ENCODE results near the gene ZFYVE27. TPM values are rescaled to one million over a fixed set of nuclear protein-coding genes. Genes with fewer than 3 reads are reported as not detected.

The ZFYVE27 gene
- total RNA-seq, 4 donors from 2014 or later, result 17.9 to 27.1 (median 20.7) TPM

DNA sequence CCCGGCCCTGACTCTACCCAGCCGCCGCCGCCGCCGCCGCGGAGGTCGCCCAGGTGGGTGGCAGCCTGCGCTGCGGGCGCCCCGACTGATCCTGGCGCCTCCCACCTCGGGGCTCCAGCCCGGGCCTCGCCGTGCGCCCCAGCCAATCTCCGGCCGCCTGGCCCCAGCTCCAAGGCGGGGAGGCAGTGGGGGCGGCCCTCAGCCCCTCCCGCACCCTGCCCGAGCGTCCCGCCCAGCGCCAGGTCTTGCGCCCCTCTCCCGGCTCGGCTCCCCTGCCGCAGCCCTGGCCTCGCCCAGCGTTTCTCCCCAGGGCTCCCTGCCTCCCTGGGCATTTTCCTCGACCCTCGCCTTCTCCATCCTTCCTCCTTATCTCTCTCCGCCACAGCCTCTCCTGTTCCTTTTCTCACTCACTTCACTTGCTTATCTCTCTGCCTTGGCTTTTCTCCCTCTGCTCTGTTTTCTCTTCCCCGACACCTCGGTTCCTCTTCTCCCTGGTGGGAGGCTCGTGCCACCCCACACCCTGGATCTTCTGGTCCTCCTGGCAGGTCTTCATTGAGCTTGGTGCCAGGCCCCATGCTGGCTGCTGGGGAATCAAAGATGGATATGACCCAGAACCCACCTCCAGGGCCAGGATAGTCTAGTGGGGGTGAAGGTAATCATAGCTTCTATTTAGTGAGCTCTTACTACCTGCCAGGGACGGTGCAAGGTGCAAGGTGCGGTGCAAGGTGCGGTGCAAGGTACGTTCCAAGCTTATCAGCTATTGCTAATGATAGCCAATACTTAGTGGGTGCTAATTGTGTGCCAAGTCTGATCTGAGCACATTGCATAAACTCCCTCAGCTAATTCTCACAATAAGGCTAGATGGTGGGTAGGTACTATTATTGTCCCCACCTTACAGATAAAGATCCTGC is 35.2 kb downstream of the ZFYVE27 start, which contains the start of gene SFRP5:
SFRP5 (minus strand) TSS at position 87 of the 911 bp plus-strand sequence. CDS start 166 bp downstream, outside the sequence.
- no peak for ATAC-seq (ENCODE audit: low FRiP score)
- TF ChIP-seq, protein P1, sequence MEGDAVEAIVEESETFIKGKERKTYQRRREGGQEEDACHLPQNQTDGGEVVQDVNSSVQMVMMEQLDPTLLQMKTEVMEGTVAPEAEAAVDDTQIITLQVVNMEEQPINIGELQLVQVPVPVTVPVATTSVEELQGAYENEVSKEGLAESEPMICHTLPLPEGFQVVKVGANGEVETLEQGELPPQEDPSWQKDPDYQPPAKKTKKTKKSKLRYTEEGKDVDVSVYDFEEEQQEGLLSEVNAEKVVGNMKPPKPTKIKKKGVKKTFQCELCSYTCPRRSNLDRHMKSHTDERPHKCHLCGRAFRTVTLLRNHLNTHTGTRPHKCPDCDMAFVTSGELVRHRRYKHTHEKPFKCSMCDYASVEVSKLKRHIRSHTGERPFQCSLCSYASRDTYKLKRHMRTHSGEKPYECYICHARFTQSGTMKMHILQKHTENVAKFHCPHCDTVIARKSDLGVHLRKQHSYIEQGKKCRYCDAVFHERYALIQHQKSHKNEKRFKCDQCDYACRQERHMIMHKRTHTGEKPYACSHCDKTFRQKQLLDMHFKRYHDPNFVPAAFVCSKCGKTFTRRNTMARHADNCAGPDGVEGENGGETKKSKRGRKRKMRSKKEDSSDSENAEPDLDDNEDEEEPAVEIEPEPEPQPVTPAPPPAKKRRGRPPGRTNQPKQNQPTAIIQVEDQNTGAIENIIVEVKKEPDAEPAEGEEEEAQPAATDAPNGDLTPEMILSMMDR (IDR thresholded peaks at IDR 0.05), result no peak
- no peak for DNase-seq (ENCODE audit: low spot score)

DNA sequence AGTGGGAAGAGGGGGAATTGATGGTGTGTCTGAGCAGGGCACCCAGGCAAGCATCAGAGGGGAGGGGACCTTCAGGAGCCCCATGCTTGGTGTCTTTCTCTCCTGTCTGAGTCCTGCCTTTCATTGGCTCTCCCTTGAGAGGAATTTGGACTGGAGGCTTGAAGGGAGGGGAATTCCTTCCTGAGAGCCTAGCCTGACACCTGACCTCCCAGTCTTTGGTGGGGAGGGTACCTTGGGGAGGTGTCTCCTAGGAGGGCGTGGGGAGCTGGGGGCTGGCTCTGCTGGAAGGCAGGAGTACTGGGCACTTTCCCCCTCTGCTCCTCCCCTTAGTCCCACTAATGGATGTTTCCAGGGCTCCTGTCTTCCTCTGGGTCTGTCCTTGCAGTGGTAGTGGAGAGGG is 36.2 kb downstream of the ZFYVE27 start:
- TF ChIP-seq, protein P1 (IDR thresholded peaks at IDR 0.05), result no peak
- DNase-seq (ENCODE audit: low spot score), result no peak

DNA sequence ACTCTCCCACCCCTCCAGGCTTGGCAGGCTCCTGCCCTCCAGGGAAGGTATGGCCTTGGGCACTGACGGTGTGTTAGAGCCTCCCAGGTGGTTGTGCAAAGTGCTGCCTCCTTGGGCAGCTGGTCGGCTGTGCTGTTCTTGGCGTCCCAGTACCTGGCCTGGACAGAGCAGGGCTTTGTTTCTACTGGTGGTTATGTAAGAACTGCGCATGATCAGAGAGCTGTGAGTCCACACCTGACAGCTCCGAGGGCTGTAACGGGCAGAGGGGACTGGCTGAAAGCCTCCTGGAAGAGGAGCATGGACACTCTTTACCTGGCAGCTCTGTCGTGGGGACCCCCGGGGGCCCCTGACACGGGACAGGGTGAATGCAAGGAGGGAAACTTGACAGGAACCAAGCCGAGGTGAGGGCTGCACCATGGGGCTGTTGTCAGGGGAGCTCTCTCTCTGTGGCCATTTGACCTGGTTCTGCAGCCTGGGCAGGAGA is 37.9 kb downstream of the ZFYVE27 start:
- TF ChIP-seq, protein P1 (IDR thresholded peaks at IDR 0.05), result no peak
- DNase-seq (ENCODE audit: low spot score) (no peak), ATAC-seq (ENCODE audit: low FRiP score) (no peak)

More for the DNA sequence above, 36.2 kb downstream of the ZFYVE27 start:
- no peak for ATAC-seq (ENCODE audit: low FRiP score)

DNA sequence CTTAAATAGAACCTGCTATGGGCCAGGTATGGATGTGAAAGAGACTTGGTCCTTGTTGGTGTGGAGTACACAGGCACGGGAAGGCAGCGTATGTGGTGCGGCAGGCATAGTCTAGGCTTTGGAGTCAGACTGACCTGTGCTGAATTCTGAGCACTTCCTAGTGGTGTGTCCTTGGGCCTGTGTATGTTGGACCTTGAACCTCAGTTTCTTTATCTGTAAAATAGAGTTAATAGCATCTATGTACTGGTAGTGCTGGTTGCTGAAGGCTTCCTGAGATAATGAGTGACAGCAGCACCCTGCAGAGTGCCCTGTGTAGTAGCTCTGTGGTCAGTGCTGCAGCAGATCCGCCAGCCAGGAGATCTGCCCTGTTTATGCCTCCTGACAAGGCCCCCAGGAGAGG is 40.2 kb downstream of the ZFYVE27 start:
- DNase-seq (ENCODE audit: low spot score) (no peak), ATAC-seq (ENCODE audit: low FRiP score) (no peak)
- TF ChIP-seq, protein P1 (IDR thresholded peaks at IDR 0.05), result no peak

DNA sequence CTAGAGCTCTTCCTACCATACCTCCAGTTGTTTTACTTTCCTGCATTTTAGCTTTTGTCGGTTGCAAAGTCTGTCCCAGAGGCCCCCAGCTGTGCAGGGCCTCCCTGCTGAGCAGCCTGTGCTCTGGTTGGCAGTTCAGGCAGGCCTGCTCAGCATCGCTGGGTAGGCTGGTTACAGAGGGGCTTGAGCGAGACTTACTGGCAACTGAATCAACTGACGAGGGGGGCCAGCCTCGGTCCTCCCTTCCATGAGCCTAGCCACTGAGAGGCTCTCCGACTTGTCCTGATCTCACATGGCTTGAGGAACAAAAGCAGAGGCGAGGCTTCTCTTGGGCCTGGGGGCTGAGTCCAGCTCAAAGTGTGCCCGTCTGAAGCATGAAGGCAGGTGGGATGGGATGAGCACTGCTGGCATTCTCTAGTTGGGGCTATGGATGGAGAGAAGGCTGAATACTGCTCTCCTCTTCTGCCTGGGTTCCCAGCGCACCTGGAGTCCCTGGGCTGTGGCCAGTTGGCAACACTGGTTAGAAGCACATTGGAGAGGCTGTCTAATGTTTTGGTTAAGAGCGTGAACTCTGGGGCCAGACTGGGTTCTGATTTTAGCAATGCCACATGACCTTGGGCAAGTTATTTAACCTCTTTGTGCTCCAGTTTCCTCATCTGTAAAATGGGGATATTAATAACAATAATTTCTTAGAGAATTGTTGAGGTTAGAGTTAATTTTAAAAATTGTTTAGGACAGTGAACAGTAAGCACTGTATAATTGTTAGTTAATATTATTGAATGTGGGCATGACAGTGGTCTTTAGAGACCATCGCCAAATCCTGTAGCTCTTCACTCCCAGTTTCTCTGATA is 41.7 kb downstream of the ZFYVE27 start:
- ATAC-seq (ENCODE audit: low FRiP score), result no peak
- TF ChIP-seq, protein P1 (IDR thresholded peaks at IDR 0.05), result no peak
- DNase-seq (ENCODE audit: low spot score), result no peak

DNA sequence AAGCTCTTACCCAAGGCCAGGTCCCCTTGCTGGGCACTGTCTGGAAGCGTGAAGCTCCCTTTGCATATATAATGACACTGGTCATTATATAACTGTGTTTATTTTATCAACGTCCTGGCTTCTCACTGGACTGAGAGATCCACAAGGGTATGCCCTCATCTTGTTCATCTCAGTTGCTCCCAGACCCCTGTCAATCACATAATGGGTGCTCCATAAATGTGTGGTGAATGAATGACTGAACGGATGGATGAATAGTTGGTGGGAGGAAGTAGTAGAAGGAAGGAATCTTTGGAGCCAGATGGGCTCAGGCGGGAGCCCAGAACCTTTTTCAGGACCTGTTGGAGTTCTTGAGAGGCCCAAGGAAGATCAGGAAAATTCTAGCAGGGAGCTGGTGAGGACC is 42.6 kb downstream of the ZFYVE27 start:
- TF ChIP-seq, protein P1 (IDR thresholded peaks at IDR 0.05), result no peak
- ATAC-seq (ENCODE audit: low FRiP score) (no peak), DNase-seq (ENCODE audit: low spot score) (no peak)

All from omental fat pad (tissue), 4 donors.